K562 (cell line): ENCODE results near the gene ERBB3.

Source experiments
- ATF1 ChIP-seq, 2 experiments: fragments of 450-650 bp in 1 of 2; IDR thresholded peaks; 2 replicates each; pipeline ENCODE4 v1.6.1; 2016; ENCODE audit warnings: missing compliant biosample characterization in 1 of 2, missing genetic modification characterization in 1 of 2
- BCLAF1 ChIP-seq, 2 experiments: fragments of 450-650 bp in 1 of 2; IDR thresholded peaks; 2 replicates each; pipeline ENCODE4 v1.6.1; 2011 to 2017; ENCODE audit warnings: low read depth in 2 of 2, antibody characterized with exemption in 1 of 2, borderline replicate concordance in 1 of 2, low read length in 1 of 2, mild to moderate bottlenecking in 1 of 2, mixed read lengths in 1 of 2; ENCODE audit not compliant: control insufficient read depth in 1 of 2
- CEBPB ChIP-seq: fragments of 450-650 bp; IDR thresholded peaks from 2 replicates; pipeline ENCODE4 v1.6.1; 2016; ENCODE audit warnings: missing genetic modification characterization, missing compliant biosample characterization
- CTCF ChIP-seq, 3 experiments: IDR thresholded peaks in 2 of 3; conservative IDR thresholded peaks in 1 of 3; 2 replicates each; pipeline ENCODE4 v1.5.1; 2011 to 2012; ENCODE audit warnings: low read length in 3 of 3, mild to moderate bottlenecking in 3 of 3, control low read depth in 2 of 3, improper control_type of control experiment in 1 of 3, inconsistent platforms in 1 of 3, low read depth in 1 of 3, mixed read lengths in 1 of 3, moderate library complexity in 1 of 3; ENCODE audit not compliant: insufficient read depth in 2 of 3
- HCFC1 ChIP-seq: IDR thresholded peaks from 2 replicates; pipeline ENCODE4 v1.6.1; 2012; ENCODE audit warnings: low read depth, low read length, improper control_type of control experiment
- KLF16 ChIP-seq: IDR thresholded peaks from 2 replicates; pipeline ENCODE4 v1.6.1; 2016; ENCODE audit warnings: antibody characterized with exemption
- POLR2A ChIP-seq: fragments of 450-650 bp; conservative IDR thresholded peaks from 2 replicates; pipeline ENCODE4 v1.6.1; 2016
- TARDBP ChIP-seq: fragments of 450-650 bp; IDR thresholded peaks from 2 replicates; pipeline ENCODE4 v1.6.1; 2016

- TF ChIP-seq POLR2A (no peak), BCLAF1 (IDR thresholded peaks at IDR 0.05; ENCODE audit: borderline replicate concordance in 1 of 2, control insufficient read depth in 1 of 2, low read depth in 2 of 2, low read length in 1 of 2) (no peak), ATF1 (CRISPR knock-in tag; IDR thresholded peaks at IDR 0.05) (no peak), ATF1 (tag; IDR thresholded peaks at IDR 0.05) (no peak), TARDBP (no peak), KLF16 (no peak), CEBPB (tag) (no peak), HCFC1 (no peak), CTCF (IDR thresholded peaks at IDR 0.05 in 2 of 3, conservative IDR thresholded peaks at IDR 0.05 in 1 of 3; ENCODE audit: insufficient read depth in 2 of 3, low read depth in 1 of 3, low read length in 3 of 3) (no peak)
Measured at GRCh38 chr12:56038022-56038655, 41.8 kb upstream of the ERBB3 start.
